HepG2 (cell line): Measurements from ENCODE around the gene UBE2O. TPM values are rescaled to one million over a fixed set of nuclear protein-coding genes. Genes with fewer than 3 reads are reported as not detected.

Source experiments
- CCDC6 ChIP-seq: sonication (generic); formaldehyde crosslinking; IDR thresholded peaks from 2 replicates; pipeline ENCODE4 v1.8.1; 2022; ENCODE audit warnings: mild to moderate bottlenecking, missing genetic modification reagents, moderate library complexity
- CENPX ChIP-seq: sonication (generic); formaldehyde crosslinking; IDR thresholded peaks from 2 replicates; pipeline ENCODE4 v1.9.0; 2021; ENCODE audit warnings: mild to moderate bottlenecking, missing genetic modification reagents, moderate library complexity
- KDM5B ChIP-seq: sonication (generic); formaldehyde crosslinking; IDR thresholded peaks from 2 replicates; pipeline ENCODE4 v1.4.0; 2020; ENCODE audit warnings: missing genetic modification reagents, mild to moderate bottlenecking, borderline replicate concordance
- NFKBIZ ChIP-seq: IDR thresholded peaks from 2 replicates; pipeline ENCODE4 v1.6.1; 2018; ENCODE audit warnings: missing genetic modification reagents, missing compliant biosample characterization
- POLR2G ChIP-seq: fragments of 200-400 bp; formaldehyde crosslinking; IDR thresholded peaks from 2 replicates; pipeline ENCODE4 v1.6.1; 2018; ENCODE audit warnings: mild to moderate bottlenecking, low read depth, low read length, moderate library complexity
- SNAI1 ChIP-seq: sonication (generic); formaldehyde crosslinking; IDR thresholded peaks from 2 replicates; pipeline ENCODE4 v1.5.0; 2020; ENCODE audit warnings: mild to moderate bottlenecking, missing genetic modification reagents, borderline replicate concordance
- STAT6 ChIP-seq: sonication (generic); formaldehyde crosslinking; IDR thresholded peaks from 2 replicates; pipeline ENCODE4 v1.4.0; 2020; ENCODE audit warnings: missing genetic modification reagents, mild to moderate bottlenecking, borderline replicate concordance
- WIZ ChIP-seq: sonication (generic); formaldehyde crosslinking; IDR thresholded peaks from 2 replicates; pipeline ENCODE4 v1.5.1; 2020; ENCODE audit warnings: mild to moderate bottlenecking, missing genetic modification reagents
- ZFP36L2 ChIP-seq: sonication (generic); formaldehyde crosslinking; IDR thresholded peaks from 2 replicates; pipeline ENCODE4 v1.4.0; 2020; ENCODE audit warnings: missing genetic modification reagents
- ZFP82 ChIP-seq: sonication (generic); formaldehyde crosslinking; IDR thresholded peaks from 2 replicates; pipeline ENCODE4 v1.5.1; 2020; ENCODE audit warnings: mild to moderate bottlenecking, missing genetic modification reagents, borderline replicate concordance
- ZNF225 ChIP-seq: sonication (generic); formaldehyde crosslinking; IDR thresholded peaks from 2 replicates; pipeline ENCODE4 v1.4.0; 2020; ENCODE audit warnings: mild to moderate bottlenecking, missing genetic modification reagents
- ZNF292 ChIP-seq: sonication (generic); formaldehyde crosslinking; IDR thresholded peaks from 2 replicates; pipeline ENCODE4 v1.8.1; 2022; ENCODE audit warnings: mild to moderate bottlenecking, low read depth, missing genetic modification reagents, borderline replicate concordance
- ZNF30 ChIP-seq: sonication (generic); formaldehyde crosslinking; IDR thresholded peaks from 2 replicates; pipeline ENCODE4 v1.5.0; 2020; ENCODE audit warnings: mild to moderate bottlenecking, missing genetic modification reagents
- ZNF75D ChIP-seq: sonication (generic); formaldehyde crosslinking; IDR thresholded peaks from 2 replicates; pipeline ENCODE4 v1.8.1; 2023; ENCODE audit warnings: missing genetic modification reagents, mild to moderate bottlenecking, borderline replicate concordance
- ZNF773 ChIP-seq: sonication (generic); formaldehyde crosslinking; IDR thresholded peaks from 2 replicates; pipeline ENCODE4 v1.4.0; 2020; ENCODE audit warnings: missing genetic modification reagents, borderline replicate concordance
- ZNF782 ChIP-seq: sonication (generic); formaldehyde crosslinking; IDR thresholded peaks from 2 replicates; pipeline ENCODE4 v1.4.0; 2020; ENCODE audit warnings: missing genetic modification reagents, mild to moderate bottlenecking, borderline replicate concordance
- polyA plus RNA-seq, 8 experiments: library from polyadenylated mRNA; depleted of rRNA in 3 of 8; stranded (reverse) in 7 of 8; unstranded in 1 of 8; fragments of >200 nt; fragmentation: Illumina TruSeq in 4 of 8; extraction: Trizol in 4 of 8; gene quantifications; 2 replicates each; pipeline versions ENCODE4 v1.2.1 to v1.2.3, GENCODE V29; 2011 to 2016; ENCODE audit warnings: low read depth in 4 of 8, missing spikeins in 1 of 8, mixed read lengths in 1 of 8; ENCODE audit not compliant: insufficient read depth in 1 of 8
- total RNA-seq, 5 experiments: library from RNA; depleted of rRNA; stranded (reverse); fragments of >200 nt; fragmentation: Illumina TruSeq; extraction: Trizol; gene quantifications; 2 replicates each; pipeline ENCODE4 v1.2.3, GENCODE V29; 2016; ENCODE audit warnings: low read depth in 1 of 5
- TF ChIP-seq, protein P1 (sequence below): sonication (generic); formaldehyde crosslinking; conservative IDR thresholded peaks from 2 replicates; pipeline ENCODE4 v1.4.0; 2020; ENCODE audit warnings: missing genetic modification reagents
- TF ChIP-seq, protein P2 (sequence below): sonication (generic); formaldehyde crosslinking; IDR thresholded peaks from 2 replicates; pipeline ENCODE4 v1.4.0; 2020; ENCODE audit warnings: mild to moderate bottlenecking, missing genetic modification reagents, borderline replicate concordance

UBE2O gene
- total and polyA plus RNA-seq, 2 of the 13 experiments (the other 11 are each of a cell fraction or from before 2014, with no cell fraction given) = 21.5 to 23.5 TPM

GRCh38 chr17:76353599-76354316 is 99.2 kb downstream of the UBE2O start, which contains the start of gene PRPSAP1 (continued):
- TF ChIP-seq NFKBIZ (CRISPR knock-in tag) (peak; percentile 85; the same call in 1 of the 2 replicates), CENPX (CRISPR knock-in tag) (no peak), ZFP82 (CRISPR knock-in tag) (peak; percentile 90; the same call in 1 of the 2 replicates), ZNF773 (peak; percentile 82; the same call in 1 of the 2 replicates), ZNF225 (CRISPR knock-in tag) (peak; percentile 96), POLR2G (peak; percentile 97), STAT6 (CRISPR knock-in tag) (peak; percentile 98), SNAI1 (CRISPR knock-in tag) (peak; percentile 66), CCDC6 (CRISPR knock-in tag) (peak; percentile 86; the same call in 1 of the 2 replicates), ZNF292 (no peak), KDM5B (peak; percentile 74; the same call in 1 of the 2 replicates), ZNF782 (CRISPR knock-in tag) (peak; percentile 72), ZNF30 (CRISPR knock-in tag) (peak; percentile 62; the same call in 1 of the 2 replicates), ZNF75D (CRISPR knock-in tag) (no peak), WIZ (CRISPR knock-in tag) (no peak), ZFP36L2 (CRISPR knock-in tag) (no peak; the same call in 1 of the 2 replicates)
- TF ChIP-seq, protein P1, sequence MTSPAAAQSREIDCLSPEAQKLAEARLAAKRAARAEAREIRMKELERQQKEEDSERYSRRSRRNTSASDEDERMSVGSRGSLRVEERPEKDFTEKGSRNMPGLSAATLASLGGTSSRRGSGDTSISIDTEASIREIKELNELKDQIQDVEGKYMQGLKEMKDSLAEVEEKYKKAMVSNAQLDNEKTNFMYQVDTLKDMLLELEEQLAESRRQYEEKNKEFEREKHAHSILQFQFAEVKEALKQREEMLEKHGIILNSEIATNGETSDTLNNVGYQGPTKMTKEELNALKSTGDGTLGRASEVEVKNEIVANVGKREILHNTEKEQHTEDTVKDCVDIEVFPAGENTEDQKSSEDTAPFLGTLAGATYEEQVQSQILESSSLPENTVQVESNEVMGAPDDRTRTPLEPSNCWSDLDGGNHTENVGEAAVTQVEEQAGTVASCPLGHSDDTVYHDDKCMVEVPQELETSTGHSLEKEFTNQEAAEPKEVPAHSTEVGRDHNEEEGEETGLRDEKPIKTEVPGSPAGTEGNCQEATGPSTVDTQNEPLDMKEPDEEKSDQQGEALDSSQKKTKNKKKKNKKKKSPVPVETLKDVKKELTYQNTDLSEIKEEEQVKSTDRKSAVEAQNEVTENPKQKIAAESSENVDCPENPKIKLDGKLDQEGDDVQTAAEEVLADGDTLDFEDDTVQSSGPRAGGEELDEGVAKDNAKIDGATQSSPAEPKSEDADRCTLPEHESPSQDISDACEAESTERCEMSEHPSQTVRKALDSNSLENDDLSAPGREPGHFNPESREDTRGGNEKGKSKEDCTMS (CRISPR knock-in tag) = no peak
- TF ChIP-seq, protein P2, sequence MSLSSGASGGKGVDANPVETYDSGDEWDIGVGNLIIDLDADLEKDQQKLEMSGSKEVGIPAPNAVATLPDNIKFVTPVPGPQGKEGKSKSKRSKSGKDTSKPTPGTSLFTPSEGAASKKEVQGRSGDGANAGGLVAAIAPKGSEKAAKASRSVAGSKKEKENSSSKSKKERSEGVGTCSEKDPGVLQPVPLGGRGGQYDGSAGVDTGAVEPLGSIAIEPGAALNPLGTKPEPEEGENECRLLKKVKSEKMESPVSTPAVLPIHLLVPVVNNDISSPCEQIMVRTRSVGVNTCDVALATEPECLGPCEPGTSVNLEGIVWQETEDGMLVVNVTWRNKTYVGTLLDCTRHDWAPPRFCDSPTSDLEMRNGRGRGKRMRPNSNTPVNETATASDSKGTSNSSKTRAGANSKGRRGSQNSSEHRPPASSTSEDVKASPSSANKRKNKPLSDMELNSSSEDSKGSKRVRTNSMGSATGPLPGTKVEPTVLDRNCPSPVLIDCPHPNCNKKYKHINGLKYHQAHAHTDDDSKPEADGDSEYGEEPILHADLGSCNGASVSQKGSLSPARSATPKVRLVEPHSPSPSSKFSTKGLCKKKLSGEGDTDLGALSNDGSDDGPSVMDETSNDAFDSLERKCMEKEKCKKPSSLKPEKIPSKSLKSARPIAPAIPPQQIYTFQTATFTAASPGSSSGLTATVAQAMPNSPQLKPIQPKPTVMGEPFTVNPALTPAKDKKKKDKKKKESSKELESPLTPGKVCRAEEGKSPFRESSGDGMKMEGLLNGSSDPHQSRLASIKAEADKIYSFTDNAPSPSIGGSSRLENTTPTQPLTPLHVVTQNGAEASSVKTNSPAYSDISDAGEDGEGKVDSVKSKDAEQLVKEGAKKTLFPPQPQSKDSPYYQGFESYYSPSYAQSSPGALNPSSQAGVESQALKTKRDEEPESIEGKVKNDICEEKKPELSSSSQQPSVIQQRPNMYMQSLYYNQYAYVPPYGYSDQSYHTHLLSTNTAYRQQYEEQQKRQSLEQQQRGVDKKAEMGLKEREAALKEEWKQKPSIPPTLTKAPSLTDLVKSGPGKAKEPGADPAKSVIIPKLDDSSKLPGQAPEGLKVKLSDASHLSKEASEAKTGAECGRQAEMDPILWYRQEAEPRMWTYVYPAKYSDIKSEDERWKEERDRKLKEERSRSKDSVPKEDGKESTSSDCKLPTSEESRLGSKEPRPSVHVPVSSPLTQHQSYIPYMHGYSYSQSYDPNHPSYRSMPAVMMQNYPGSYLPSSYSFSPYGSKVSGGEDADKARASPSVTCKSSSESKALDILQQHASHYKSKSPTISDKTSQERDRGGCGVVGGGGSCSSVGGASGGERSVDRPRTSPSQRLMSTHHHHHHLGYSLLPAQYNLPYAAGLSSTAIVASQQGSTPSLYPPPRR = peak; percentile 81
